ENCODE data around the gene UQCR11. TPM values are rescaled to one million over a fixed set of nuclear protein-coding genes. Genes with fewer than 3 reads are reported as not detected.
A peak's percentile ranks its signal among the peaks of the same experiment; 100 is the strongest.
"Not testable (repeated sequence)": the region's sequence is repeated elsewhere in the genome, so short reads cannot be mapped to it uniquely, and the experiment has no call there.

UQCR11 gene
- total RNA-seq, 2 experiments from 2014 or later, result 86.2 to 187 TPM

GRCh38 chr19:1645299-1645698 is 40.0 kb upstream of the UQCR11 start:
- Histone ChIP-seq H3K9me3 (ENCODE audit: low read length) (no peaks in the 10 kb centered on the region), H3K9me2 (ENCODE audit: insufficient read depth, low read length) (no peaks in the 10 kb centered on the region), H3K4me1 (ENCODE audit: insufficient read depth, low read length, poor library complexity, severe bottlenecking) (peaks cover 53% of the 10 kb centered on the region), H3K27ac (ENCODE audit: low read depth, low read length, poor library complexity, severe bottlenecking) (peak overlapping the region; percentile 98), H3K4me2 (ENCODE audit: low read length) (no peak overlapping the region), H2AFZ (ENCODE audit: low read length) (no peak overlapping the region), H4K20me1 (ENCODE audit: insufficient read depth, low read length) (no peaks in the 10 kb centered on the region; the same call in 1 of the 2 replicates), H3K79me2 (ENCODE audit: insufficient read depth, low read depth, low read length) (peaks cover 91% of the 10 kb centered on the region), H3K36me3 (ENCODE audit: insufficient read depth, low read length) (peaks cover 96% of the 10 kb centered on the region), H3K4me3 (ENCODE audit: low read depth, low read length, poor library complexity, severe bottlenecking) (no peak overlapping the region)
- TF ChIP-seq CTCF (conservative IDR thresholded peaks at IDR 0.05; ENCODE audit: low read length) (no peak), EZH2phosphoT487 (IDR thresholded peaks at IDR 0.05; ENCODE audit: borderline replicate concordance, low read depth, low read length) (no peak)
- intact Hi-C loops (cut with micrococcal nuclease; ENCODE audit: unreplicated experiment), result loop anchor here (5.0 kb wide), 1 partner anchor 378 kb away; the partner anchor contains the start of gene CIRBP
- no peak for DNase-seq (ENCODE audit: low spot score)
- no TSS peak for BruUV-seq (replicated peaks)
- POLR2A ChIA-PET, result no interaction called here
- CTCF ChIA-PET (ENCODE audit: unreplicated experiment), result no interaction called here

GRCh38 chr19:1644070-1644469 is 38.8 kb upstream of the UQCR11 start:
- Histone ChIP-seq H3K4me2 (ENCODE audit: low read length) (no peak overlapping the region), H4K20me1 (ENCODE audit: insufficient read depth, low read length) (no peaks in the 10 kb centered on the region; the same call in 1 of the 2 replicates), H3K4me3 (ENCODE audit: low read depth, low read length, poor library complexity, severe bottlenecking) (no peak overlapping the region), H3K9me3 (ENCODE audit: low read length) (no peaks in the 10 kb centered on the region), H3K9me2 (ENCODE audit: insufficient read depth, low read length) (no peaks in the 10 kb centered on the region), H2AFZ (ENCODE audit: low read length) (no peak overlapping the region), H3K4me1 (ENCODE audit: insufficient read depth, low read length, poor library complexity, severe bottlenecking) (peaks cover 41% of the 10 kb centered on the region), H3K27ac (ENCODE audit: low read depth, low read length, poor library complexity, severe bottlenecking) (no peak overlapping the region), H3K36me3 (ENCODE audit: insufficient read depth, low read length) (peaks cover 96% of the 10 kb centered on the region), H3K79me2 (ENCODE audit: insufficient read depth, low read depth, low read length) (peaks cover 91% of the 10 kb centered on the region)
- no TSS peak for BruUV-seq (replicated peaks)
- ChIA-PET CTCF (ENCODE audit: unreplicated experiment) (no interaction called here), POLR2A (no interaction called here)
- TF ChIP-seq EZH2phosphoT487 (IDR thresholded peaks at IDR 0.05; ENCODE audit: borderline replicate concordance, low read depth, low read length), result no peak
- no peak for TF ChIP-seq CTCF (conservative IDR thresholded peaks at IDR 0.05; ENCODE audit: low read length)
- no peak for DNase-seq (ENCODE audit: low spot score)
- intact Hi-C loops (cut with micrococcal nuclease; ENCODE audit: unreplicated experiment), result no loop called here

- Histone ChIP-seq H3K36me3 (ENCODE audit: insufficient read depth, low read length) (peaks cover 100% of the 10 kb centered on the region), H3K79me2 (ENCODE audit: insufficient read depth, low read depth, low read length) (peaks cover 96% of the 10 kb centered on the region), H3K4me1 (ENCODE audit: insufficient read depth, low read length, poor library complexity, severe bottlenecking) (peaks cover 11% of the 10 kb centered on the region), H4K20me1 (ENCODE audit: insufficient read depth, low read length) (peaks cover 10% of the 10 kb centered on the region), H3K27ac (ENCODE audit: low read depth, low read length, poor library complexity, severe bottlenecking) (peak overlapping the region; percentile 3)
- H3K9me2 ChIP-seq (ENCODE audit: insufficient read depth, low read length); CTCF ChIA-PET (ENCODE audit: unreplicated experiment); intact Hi-C loops (cut with micrococcal nuclease; ENCODE audit: unreplicated experiment); H3K4me3 ChIP-seq (ENCODE audit: low read depth, low read length, poor library complexity, severe bottlenecking); H3K9me3 ChIP-seq (ENCODE audit: low read length); H3K4me2 ChIP-seq (ENCODE audit: low read length); DNase-seq (ENCODE audit: low spot score); BruUV-seq (replicated peaks); H2AFZ ChIP-seq (ENCODE audit: low read length): not testable (repeated sequence)
- POLR2A ChIA-PET, result interaction anchor here (0.6 to 1.3 kb wide), 2 partner anchors 31 to 41 kb away, joined by 3 to 5 read pairs; no protein-coding TSS in a partner anchor
Observed at GRCh38 chr19:1640893-1641448, 35.7 kb upstream of the UQCR11 start.
